Neural progenitor cell (in vitro differentiated cells): ENCODE data around the gene NPC1L1.

Source experiments
- CTCF ChIP-seq: fragments of 200-600 bp; sonication (generic); IDR thresholded peaks from 2 replicates; pipeline ENCODE4 v1.5.1; 2017; ENCODE audit warnings: antibody characterized with exemption, mild to moderate bottlenecking
- EZH2 ChIP-seq: fragments of 200-600 bp; sonication (generic); IDR thresholded peaks from 2 replicates; pipeline ENCODE4 v1.6.1; 2017; ENCODE audit warnings: antibody characterized with exemption, mild to moderate bottlenecking, moderate library complexity
- EZH2phosphoT487 ChIP-seq: fragments of 200-600 bp; sonication (generic); IDR thresholded peaks from 2 replicates; pipeline ENCODE4 v1.6.1; 2017; ENCODE audit warnings: antibody characterized with exemption

GRCh38 chr7:44587843-44588711, 46.9 kb upstream of the NPC1L1 start:
- TF ChIP-seq CTCF = peak; percentile 61
- no peak for TF ChIP-seq EZH2phosphoT487
- no peak for TF ChIP-seq EZH2
